H1 (cell line): Measurements from ENCODE around the gene RAP1GAP. TPM values are rescaled to one million over a fixed set of nuclear protein-coding genes. Genes with fewer than 3 reads are reported as not detected.

Source experiments
- CTCF ChIA-PET: fragments of 300-600 bp; sonication (Branson Sonifier 250); formaldehyde crosslinking; loops from one replicate; lab custom pipeline; 2021; ENCODE audit not compliant: partially characterized antibody; lab: Charles Lee
- POLR2A ChIA-PET: fragments of 300-600 bp; sonication (Branson Sonifier 250); formaldehyde crosslinking; loops from one replicate; lab custom pipeline; 2021; ENCODE audit warnings: inconsistent platforms; ENCODE audit not compliant: partially characterized antibody; lab: Charles Lee
- DNase-seq, 2 experiments: peaks; one replicate each; pipeline versions ENCODE4 v3.0.0 to v3.0.0-alpha.2; 2010 to 2022; ENCODE audit warnings: low spot score in 2 of 2, low read depth in 1 of 2, mixed read lengths in 1 of 2
- FAIRE-seq: peaks from 2 replicates; lab custom pipeline; 2011; peaks lifted over from hg19 to GRCh38; lab: Jason Lieb, UNC
- H2AFZ ChIP-seq: 2 replicates; pipeline ENCODE4 v1.8.1; 2012; ENCODE audit warnings: low read length, inconsistent platforms
- H2AK5ac ChIP-seq: 2 replicates; pipeline ENCODE4 v1.6.1; 2013; ENCODE audit warnings: low read depth, low read length
- H2BK120ac ChIP-seq: replicated peaks from 2 replicates; pipeline ENCODE3; 2013; ENCODE audit warnings: low read depth, low read length, inconsistent platforms
- H2BK12ac ChIP-seq: 2 replicates; pipeline ENCODE4 v1.6.1; 2013; ENCODE audit warnings: low read depth, low read length
- H2BK15ac ChIP-seq: 2 replicates; pipeline ENCODE4 v1.6.1; 2013; ENCODE audit warnings: low read length
- H2BK20ac ChIP-seq: 2 replicates; pipeline ENCODE4 v1.6.1; 2013; ENCODE audit warnings: low read length
- H2BK5ac ChIP-seq: 2 replicates; pipeline ENCODE4 v1.6.1; 2013; ENCODE audit warnings: low read depth, low read length
- H3K14ac ChIP-seq: 2 replicates; pipeline ENCODE4 v1.6.1; 2013; ENCODE audit warnings: inconsistent platforms; ENCODE audit not compliant: insufficient read length
- H3K18ac ChIP-seq: 2 replicates; pipeline ENCODE4 v1.6.1; 2013; ENCODE audit warnings: low read length; ENCODE audit errors: extremely low read depth
- H3K23ac ChIP-seq: 2 replicates; pipeline ENCODE4 v1.6.1; 2013; ENCODE audit warnings: inconsistent platforms; ENCODE audit not compliant: insufficient read length
- H3K23me2 ChIP-seq: 2 replicates; pipeline ENCODE4 v1.6.1; 2013; ENCODE audit warnings: low read depth, low read length
- H3K27ac ChIP-seq: 2 replicates; pipeline ENCODE4 v1.6.1; 2011; ENCODE audit warnings: low read depth, low read length, inconsistent platforms
- H3K27me3 ChIP-seq, 4 experiments: replicated peaks in 1 of 4; 1 replicate in 1 of 4; 2 replicates in 3 of 4; pipeline versions ENCODE4 v1.6.1 to v1.8.1; 2011 to 2013; ENCODE audit warnings: low read length in 3 of 4, mild to moderate bottlenecking in 3 of 4, inconsistent platforms in 2 of 4, mixed read lengths in 2 of 4, moderate library complexity in 1 of 4; ENCODE audit not compliant: control insufficient read depth in 3 of 4, insufficient read depth in 3 of 4; ENCODE audit errors: extremely low read depth in 1 of 4
- H3K36me3 ChIP-seq, 4 experiments: 2 replicates each; pipeline versions ENCODE4 v1.6.1 to v1.8.1; 2011 to 2013; ENCODE audit warnings: mild to moderate bottlenecking in 4 of 4, low read length in 3 of 4, moderate library complexity in 2 of 4, control low read depth in 1 of 4, inconsistent platforms in 1 of 4; ENCODE audit not compliant: insufficient read depth in 4 of 4, control insufficient read depth in 2 of 4
- H3K4ac ChIP-seq: replicated peaks from 2 replicates; pipeline ENCODE3; 2013; ENCODE audit warnings: low read length, low read depth, mixed read lengths, inconsistent platforms; ENCODE audit not compliant: insufficient read length
- H3K4me1 ChIP-seq, 4 experiments: replicated peaks in 1 of 4; 1 replicate in 1 of 4; 2 replicates in 3 of 4; pipeline versions ENCODE4 v1.6.1 to v1.8.1; 2011 to 2013; ENCODE audit warnings: low read length in 3 of 4, inconsistent platforms in 2 of 4, mixed read lengths in 1 of 4; ENCODE audit not compliant: insufficient read depth in 4 of 4, control insufficient read depth in 3 of 4
- H3K4me2 ChIP-seq, 2 experiments: 2 replicates each; pipeline versions ENCODE4 v1.6.1 to v1.8.1; 2011 to 2013; ENCODE audit warnings: low read depth in 2 of 2, low read length in 2 of 2, control low read depth in 1 of 2, inconsistent platforms in 1 of 2, mild to moderate bottlenecking in 1 of 2; ENCODE audit not compliant: insufficient read depth in 1 of 2
- H3K4me3 ChIP-seq, 4 experiments: fragments of 200-600, 300-600 bp in 1 of 4; sonication (generic), shearing (Covaris generic), sonication (Bioruptor Twin) in 1 of 4; 2 replicates each; pipeline versions ENCODE4 v1.5.1 to v1.8.1; 2011 to 2016; ENCODE audit warnings: low read length in 4 of 4, low read depth in 3 of 4, control low read depth in 2 of 4, inconsistent platforms in 2 of 4, mild to moderate bottlenecking in 2 of 4, mixed read lengths in 1 of 4, moderate library complexity in 1 of 4; ENCODE audit not compliant: insufficient read depth in 2 of 4; ENCODE audit errors: extremely low read depth in 1 of 4
- H3K56ac ChIP-seq: replicated peaks from 2 replicates; pipeline ENCODE3; 2013; ENCODE audit warnings: low read depth, mild to moderate bottlenecking, mixed read lengths, low read length, inconsistent platforms; ENCODE audit not compliant: insufficient read length
- H3K79me1 ChIP-seq: 2 replicates; pipeline ENCODE4 v1.6.1; 2013; ENCODE audit warnings: low read depth, low read length, control low read depth
- H3K79me2 ChIP-seq, 2 experiments: 2 replicates each; pipeline versions ENCODE4 v1.6.1 to v1.8.1; 2012 to 2013; ENCODE audit warnings: low read length in 2 of 2, mild to moderate bottlenecking in 2 of 2, inconsistent platforms in 1 of 2; ENCODE audit not compliant: insufficient read depth in 2 of 2, control insufficient read depth in 1 of 2
- H3K9ac ChIP-seq, 4 experiments: replicated peaks in 1 of 4; 1 replicate in 1 of 4; 2 replicates in 3 of 4; pipeline versions ENCODE4 v1.6.1 to v1.8.1; 2011 to 2013; ENCODE audit warnings: low read depth in 3 of 4, low read length in 3 of 4, control low read depth in 2 of 4, mild to moderate bottlenecking in 2 of 4, moderate library complexity in 2 of 4, inconsistent platforms in 1 of 4; ENCODE audit errors: extremely low read depth in 1 of 4
- H3K9me3 ChIP-seq, 2 experiments: 2 replicates each; pipeline versions ENCODE4 v1.6.1 to v1.8.1; 2012 to 2013; ENCODE audit warnings: mild to moderate bottlenecking in 2 of 2, moderate library complexity in 2 of 2, control low read depth in 1 of 2, inconsistent platforms in 1 of 2, low read depth in 1 of 2, low read length in 1 of 2, mixed read lengths in 1 of 2; ENCODE audit not compliant: insufficient read depth in 2 of 2
- H4K20me1 ChIP-seq, 2 experiments: replicated peaks in 1 of 2; 2 replicates each; pipeline versions ENCODE3 to v1.8.1; 2011 to 2013; ENCODE audit warnings: inconsistent platforms in 2 of 2, low read length in 2 of 2, mild to moderate bottlenecking in 1 of 2; ENCODE audit not compliant: insufficient read depth in 2 of 2, control insufficient read depth in 1 of 2
- H4K5ac ChIP-seq: 2 replicates; pipeline ENCODE4 v1.6.1; 2013; ENCODE audit warnings: low read length, low read depth, mixed read lengths, inconsistent platforms; ENCODE audit not compliant: insufficient read length
- H4K8ac ChIP-seq: 2 replicates; pipeline ENCODE4 v1.8.0; 2013; ENCODE audit warnings: mild to moderate bottlenecking, moderate library complexity, low read length, inconsistent platforms; ENCODE audit not compliant: insufficient read depth; ENCODE audit errors: extremely low read depth
- H4K91ac ChIP-seq: replicated peaks from 2 replicates; pipeline ENCODE3; 2013; ENCODE audit warnings: low read length, mixed read lengths, inconsistent platforms; ENCODE audit not compliant: insufficient read length
- ASH2L ChIP-seq: fragments of 200-600, 300-600 bp; sonication (generic); IDR thresholded peaks from one replicate; pipeline ENCODE4 v1.7.1; 2017; ENCODE audit warnings: low read length
- BACH1 ChIP-seq: IDR thresholded peaks from 2 replicates; pipeline ENCODE4 v1.6.1; 2012; ENCODE audit warnings: low read length, improper control_type of control experiment
- BRCA1 ChIP-seq: IDR thresholded peaks from 2 replicates; pipeline ENCODE4 v1.6.1; 2012; ENCODE audit warnings: low read depth, low read length, improper control_type of control experiment
- CEBPB ChIP-seq: IDR thresholded peaks from 2 replicates; pipeline ENCODE4 v1.6.1; 2012; ENCODE audit warnings: low read depth, low read length
- CHD1 ChIP-seq: IDR thresholded peaks from 2 replicates; pipeline ENCODE4 v1.6.1; 2012; ENCODE audit warnings: low read depth, low read length, improper control_type of control experiment
- CHD2 ChIP-seq: IDR thresholded peaks from 2 replicates; pipeline ENCODE4 v1.6.1; 2012; ENCODE audit warnings: low read length, improper control_type of control experiment
- GABPA ChIP-seq: IDR thresholded peaks from 2 replicates; pipeline ENCODE4 v1.6.1; 2011; ENCODE audit warnings: mild to moderate bottlenecking, low read length, moderate library complexity, borderline replicate concordance; ENCODE audit not compliant: insufficient read depth
- POLR2A ChIP-seq, 2 experiments: IDR thresholded peaks; 1 replicate in 1 of 2; 2 replicates in 1 of 2; pipeline ENCODE4 v1.6.1; 2011; ENCODE audit warnings: low read depth in 2 of 2, low read length in 2 of 2, mild to moderate bottlenecking in 2 of 2; ENCODE audit errors: control extremely low read depth in 1 of 2
- RFX5 ChIP-seq: IDR thresholded peaks from 2 replicates; pipeline ENCODE4 v1.6.1; 2011; ENCODE audit warnings: low read depth, low read length, improper control_type of control experiment, borderline replicate concordance
- RNF2 ChIP-seq: fragments of 200-900, 300-1000 bp; sonication (generic); IDR thresholded peaks from 2 replicates; pipeline ENCODE4 v1.7.1; 2016; ENCODE audit warnings: borderline replicate concordance, low read depth, mild to moderate bottlenecking, antibody characterized with exemption, low read length; ENCODE audit not compliant: poor library complexity, severe bottlenecking; ENCODE audit errors: missing control alignments
- SP4 ChIP-seq: IDR thresholded peaks from 2 replicates; pipeline ENCODE4 v1.6.1; 2012; ENCODE audit warnings: low read length, inconsistent platforms
- SUZ12 ChIP-seq: fragments of 200-600 bp; sonication (generic); IDR thresholded peaks from 2 replicates; pipeline ENCODE4 v1.6.1; 2012; ENCODE audit warnings: mild to moderate bottlenecking, inconsistent platforms, low read length, moderate library complexity, mixed read lengths
- WGBS, 2 experiments: shearing (Covaris generic) in 1 of 2; methylation state at CpG; one replicate each; pipeline versions ENCODE4 v1.1.6 to v1.1.7; 2013 to 2015; ENCODE audit warnings: low lambda C conversion rate in 2 of 2, mixed read lengths in 2 of 2, inconsistent platforms in 1 of 2, low coverage in 1 of 2, missing lambda C conversion rate in 1 of 2; ENCODE audit not compliant: insufficient replicate concordance in 2 of 2, insufficient coverage in 1 of 2, insufficient read length in 1 of 2; ENCODE audit errors: extremely low coverage in 1 of 2, missing lambda C conversion rate in 1 of 2; 5-methylcytosine and 5-hydroxymethylcytosine counted together
- polyA plus RNA-seq, 7 experiments: library from polyadenylated mRNA; depleted of rRNA in 3 of 7; stranded (reverse) in 5 of 7; unstranded in 2 of 7; fragments of >200 nt in 5 of 7; fragments of 200-250 nt in 2 of 7; gene quantifications; 1 replicate in 5 of 7; 2 replicates in 1 of 7; 4 replicates in 1 of 7; pipeline versions ENCODE4 v1.2.1 to v1.2.3, GENCODE V29; 2011 to 2013; ENCODE audit warnings: missing spikeins in 2 of 7, mixed read lengths in 2 of 7
- total RNA-seq: library from RNA; stranded (reverse); fragmentation: NEBNext Ultra II Directional; extraction: Animal tissue kit (Norgen Biotek cat#: 25700); gene quantifications from 2 replicates; pipeline ENCODE4 v1.2.1, GENCODE V29; 2021
- TF ChIP-seq, protein P1 (sequence below): IDR thresholded peaks from 2 replicates; pipeline ENCODE4 v1.6.1; 2012; ENCODE audit warnings: inconsistent platforms
- TF ChIP-seq, protein P2 (sequence below): IDR thresholded peaks from 2 replicates; pipeline ENCODE4 v1.6.1; 2012; ENCODE audit warnings: inconsistent platforms

RAP1GAP gene
- total and polyA plus RNA-seq, 2 of the 8 experiments (the other 6 are each of a cell fraction or from before 2014, with no cell fraction given): 8.4 TPM

DNA sequence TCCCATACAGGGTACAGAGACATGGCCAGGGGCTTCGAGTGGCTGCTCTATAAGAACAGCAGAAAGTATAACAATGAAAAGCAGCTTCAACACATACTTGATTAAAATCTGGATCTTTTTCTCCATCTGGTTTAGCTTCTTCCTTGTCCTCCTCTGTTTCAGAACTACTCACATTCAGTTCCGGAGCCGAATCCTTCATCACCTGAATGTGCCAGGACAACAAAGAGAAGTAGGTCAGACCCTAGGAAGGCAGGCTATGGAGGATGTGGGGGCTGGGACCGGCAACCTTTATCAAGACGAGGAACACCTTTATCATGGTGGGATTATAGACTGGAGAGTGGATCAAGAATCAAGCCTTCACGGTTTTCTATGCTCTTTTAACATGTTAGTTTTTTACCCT, 32.2 kb upstream of the RAP1GAP start:
- WGBS, 2 experiments: 94% methylated on average over 6 of the region's 6 CpGs; no CpG with 5 or more reads in 1 of the 2 experiments
- Histone ChIP-seq H3K9ac (no peak overlapping the region), H2BK20ac (no peak overlapping the region), H4K91ac (no peak overlapping the region), H2BK12ac (no peak overlapping the region), H3K4me1 (peaks cover 2 to 4% (median 3%) of the 10 kb centered on the region in 4 experiments; a peak in 4 of 7 replicates), H2BK120ac (no peak overlapping the region), H3K27ac (no peak overlapping the region), H3K4ac (no peak overlapping the region), H4K8ac (no peak overlapping the region), H3K56ac (no peak overlapping the region), H2BK5ac (no peak overlapping the region), H3K79me1 (no peaks in the 10 kb centered on the region; the same call in 1 of the 2 replicates), H3K23ac (no peak overlapping the region), H3K79me2 (no peaks in the 10 kb centered on the region), H3K4me2 (no peak overlapping the region), H3K23me2 (no peaks in the 10 kb centered on the region), H3K14ac (no peak overlapping the region), H3K36me3 (peaks cover 4 to 46% (median 30%) of the 10 kb centered on the region in 4 experiments; a peak in 7 of 8 replicates), H3K9me3 (no peaks in the 10 kb centered on the region), H2BK15ac (no peak overlapping the region), H3K18ac (no peak overlapping the region), H2AK5ac (no peak overlapping the region), H3K4me3 (no peak overlapping the region), H2AFZ (no peak overlapping the region), H4K20me1 (peaks cover 0 to 3% of the 10 kb centered on the region in 2 experiments), H4K5ac (no peak overlapping the region), H3K27me3 (no peaks in the 10 kb centered on the region)
- ChIA-PET CTCF (interaction anchor here (1.7 kb wide), 1 partner anchor 9 kb away, joined by 5 read pairs; no protein-coding TSS in a partner anchor), POLR2A (no interaction called here)
- DNase-seq (no peak), FAIRE-seq (no peak)
- no peak for TF ChIP-seq RNF2
- TF ChIP-seq RFX5: no peak
- TF ChIP-seq CHD1: no peak
- TF ChIP-seq POLR2A (IDR thresholded peaks at IDR 0.05; ENCODE audit: control extremely low read depth in 1 of 2, low read depth in 2 of 2, low read length in 2 of 2): no peak
- no peak for TF ChIP-seq SUZ12
- TF ChIP-seq CHD2: no peak
- no peak for TF ChIP-seq SP4
- no peak for TF ChIP-seq GABPA
- TF ChIP-seq CEBPB: no peak
- TF ChIP-seq ASH2L: no peak
- TF ChIP-seq, protein P1, sequence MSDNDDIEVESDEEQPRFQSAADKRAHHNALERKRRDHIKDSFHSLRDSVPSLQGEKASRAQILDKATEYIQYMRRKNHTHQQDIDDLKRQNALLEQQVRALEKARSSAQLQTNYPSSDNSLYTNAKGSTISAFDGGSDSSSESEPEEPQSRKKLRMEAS: no peak
- TF ChIP-seq BACH1: no peak
- TF ChIP-seq, protein P2, sequence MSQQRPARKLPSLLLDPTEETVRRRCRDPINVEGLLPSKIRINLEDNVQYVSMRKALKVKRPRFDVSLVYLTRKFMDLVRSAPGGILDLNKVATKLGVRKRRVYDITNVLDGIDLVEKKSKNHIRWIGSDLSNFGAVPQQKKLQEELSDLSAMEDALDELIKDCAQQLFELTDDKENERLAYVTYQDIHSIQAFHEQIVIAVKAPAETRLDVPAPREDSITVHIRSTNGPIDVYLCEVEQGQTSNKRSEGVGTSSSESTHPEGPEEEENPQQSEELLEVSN: no peak
- no peak for TF ChIP-seq BRCA1
